Mesendoderm (in vitro differentiated cells): ENCODE data around the gene ANKRD44.
A peak's percentile ranks its signal among the peaks of the same experiment; 100 is the strongest.

ENCODE experiments used
- DNase-seq: peaks from one replicate; pipeline ENCODE4 v3.0.0; 2013
- H2AK5ac ChIP-seq: 2 replicates; pipeline ENCODE4 v1.6.1; 2013; ENCODE audit warnings: low read length, inconsistent platforms
- H2BK120ac ChIP-seq: 2 replicates; pipeline ENCODE4 v1.6.1; 2013; ENCODE audit warnings: low read depth, mild to moderate bottlenecking, low read length, moderate library complexity, mixed read lengths
- H2BK15ac ChIP-seq: replicated peaks from 2 replicates; pipeline ENCODE4 v1.6.1; 2013; ENCODE audit warnings: low read depth, mild to moderate bottlenecking, moderate library complexity
- H2BK5ac ChIP-seq: 2 replicates; pipeline ENCODE4 v1.6.1; 2013; ENCODE audit warnings: low read length, inconsistent platforms
- H3K18ac ChIP-seq: 2 replicates; pipeline ENCODE4 v1.6.1; 2013; ENCODE audit warnings: mild to moderate bottlenecking, low read length, mixed read lengths
- H3K23ac ChIP-seq: one replicate; pipeline ENCODE4 v1.6.1; 2013; ENCODE audit warnings: low read length
- H3K27ac ChIP-seq: 2 replicates; pipeline ENCODE4 v1.5.1; 2013; ENCODE audit warnings: low read depth, mild to moderate bottlenecking, inconsistent platforms, low read length, moderate library complexity
- H3K27me3 ChIP-seq: 2 replicates; pipeline ENCODE4 v1.6.1; 2013; ENCODE audit warnings: low read length, control low read depth, mild to moderate bottlenecking, inconsistent platforms; ENCODE audit not compliant: insufficient read depth, poor library complexity
- H3K36me3 ChIP-seq: 2 replicates; pipeline ENCODE4 v1.6.1; 2013; ENCODE audit warnings: low read length, inconsistent platforms; ENCODE audit not compliant: control insufficient read depth, insufficient read depth
- H3K4ac ChIP-seq: one replicate; pipeline ENCODE4 v1.6.1; 2013; ENCODE audit warnings: low read depth, mild to moderate bottlenecking, low read length, moderate library complexity
- H3K4me1 ChIP-seq: 2 replicates; pipeline ENCODE4 v1.6.1; 2013; ENCODE audit warnings: low read depth, low read length, inconsistent platforms; ENCODE audit not compliant: control insufficient read depth
- H3K4me2 ChIP-seq: 2 replicates; pipeline ENCODE4 v1.6.1; 2013; ENCODE audit warnings: low read length
- H3K4me3 ChIP-seq: 2 replicates; pipeline ENCODE4 v1.5.1; 2013; ENCODE audit warnings: mild to moderate bottlenecking, low read length
- H3K56ac ChIP-seq: one replicate; pipeline ENCODE4 v1.6.1; 2013; ENCODE audit warnings: low read length
- H3K79me1 ChIP-seq: 2 replicates; pipeline ENCODE4 v1.6.1; 2013; ENCODE audit warnings: low read length, inconsistent platforms
- H3K79me2 ChIP-seq: 2 replicates; pipeline ENCODE4 v1.6.1; 2013; ENCODE audit warnings: mild to moderate bottlenecking, low read length; ENCODE audit not compliant: control insufficient read depth, insufficient read depth
- H3K9ac ChIP-seq: 2 replicates; pipeline ENCODE4 v1.6.1; 2013; ENCODE audit warnings: low read length, inconsistent platforms
- H4K5ac ChIP-seq: one replicate; pipeline ENCODE4 v1.6.1; 2013; ENCODE audit warnings: low read length
- H4K8ac ChIP-seq: one replicate; pipeline ENCODE4 v1.6.1; 2013; ENCODE audit warnings: low read depth, mild to moderate bottlenecking, control low read depth, low read length, moderate library complexity
- WGBS: extraction: QIAGEN DNeasy Blood & Tissue Kit; methylation state at CpG from one replicate; pipeline ENCODE4 v1.1.7; 2013; ENCODE audit warnings: low lambda C conversion rate, missing lambda C conversion rate; ENCODE audit not compliant: insufficient coverage; ENCODE audit errors: extremely low coverage; 5-methylcytosine and 5-hydroxymethylcytosine counted together

Gene ANKRD44

GRCh38 chr2:197079832-197080555 is 230.6 kb downstream of the ANKRD44 start:
- Histone ChIP-seq H2BK120ac (no peak overlapping the region), H3K79me2 (no peaks in the 10 kb centered on the region), H3K4me2 (no peak overlapping the region), H3K4me1 (no peaks in the 10 kb centered on the region), H3K4me3 (no peak overlapping the region), H3K36me3 (no peaks in the 10 kb centered on the region), H4K8ac (no peak overlapping the region), H4K5ac (no peak overlapping the region), H2BK15ac (no peak overlapping the region), H3K56ac (no peak overlapping the region), H2BK5ac (no peak overlapping the region), H3K4ac (no peak overlapping the region), H3K79me1 (no peaks in the 10 kb centered on the region), H2AK5ac (no peak overlapping the region), H3K9ac (no peak overlapping the region), H3K18ac (no peak overlapping the region), H3K27ac (no peak overlapping the region), H3K23ac (no peak overlapping the region), H3K27me3 (no peaks in the 10 kb centered on the region)
- DNase-seq: no peak
- no CpG with 5 or more reads among the region's 6 CpGs for WGBS

DNA sequence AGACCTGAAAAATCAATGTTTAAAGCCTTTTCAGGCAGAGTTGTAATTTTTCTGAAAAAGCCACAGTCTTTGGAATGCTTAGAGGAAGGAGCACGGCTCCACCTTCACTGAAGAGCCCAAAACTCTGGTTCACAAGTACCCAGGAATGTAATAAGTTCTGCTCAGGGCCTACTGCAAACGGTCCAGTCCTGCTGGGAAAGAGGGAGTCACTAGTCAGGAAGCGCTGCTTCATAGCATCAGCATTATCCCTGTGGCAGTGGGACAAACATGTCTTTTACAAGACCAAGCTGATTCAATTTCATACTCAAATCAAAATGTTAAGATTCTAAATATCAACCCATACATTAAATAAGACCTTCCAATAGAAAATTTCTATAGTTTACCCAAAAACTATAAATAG is 231.2 kb downstream of the ANKRD44 start:
- WGBS: no CpG with 5 or more reads among the region's 3 CpGs
- no peak overlapping the region for H3K27ac ChIP-seq
- no peak for DNase-seq

DNA sequence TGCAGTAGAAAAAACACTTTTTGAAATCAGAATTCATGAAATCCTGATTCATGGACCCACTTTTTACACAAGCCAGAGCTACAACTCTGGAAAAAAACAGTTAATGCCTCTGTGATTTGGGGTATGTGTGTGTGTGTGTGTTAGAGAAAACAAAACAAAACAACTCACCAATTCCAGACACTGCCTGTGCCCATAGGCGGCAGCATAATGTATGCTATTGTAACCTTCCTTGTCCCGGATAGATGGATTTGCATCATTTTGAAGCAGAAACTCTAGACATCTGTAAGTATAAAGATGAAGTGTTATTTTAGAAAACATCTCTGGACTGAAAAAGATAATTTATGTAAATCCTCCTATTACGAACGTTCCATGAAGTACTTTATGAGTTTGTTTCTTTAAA is 232.0 kb downstream of the ANKRD44 start:
- no peaks in the 10 kb centered on the region for H3K4me1 ChIP-seq
- H2BK120ac ChIP-seq: no peak overlapping the region
- H2BK15ac ChIP-seq: no peak overlapping the region
- no peak overlapping the region for H2BK5ac ChIP-seq
- H3K36me3 ChIP-seq: no peaks in the 10 kb centered on the region
- H3K56ac ChIP-seq: no peak overlapping the region
- no peak for DNase-seq
- H2AK5ac ChIP-seq: no peak overlapping the region
- no peak overlapping the region for H3K4me3 ChIP-seq
- no peak overlapping the region for H4K8ac ChIP-seq
- no peak overlapping the region for H4K5ac ChIP-seq
- no peak overlapping the region for H3K9ac ChIP-seq
- H3K27ac ChIP-seq: no peak overlapping the region
- H3K79me1 ChIP-seq: no peaks in the 10 kb centered on the region
- no peak overlapping the region for H3K4me2 ChIP-seq
- no peak overlapping the region for H3K23ac ChIP-seq
- no peaks in the 10 kb centered on the region for H3K27me3 ChIP-seq
- WGBS: no CpG with 5 or more reads among the region's 4 CpGs
- no peaks in the 10 kb centered on the region for H3K79me2 ChIP-seq
- no peak overlapping the region for H3K4ac ChIP-seq
- H3K18ac ChIP-seq: no peak overlapping the region

More for the DNA sequence above, 231.2 kb downstream of the ANKRD44 start:
- Histone ChIP-seq H3K4me3 (no peak overlapping the region), H3K56ac (no peak overlapping the region), H2BK120ac (no peak overlapping the region), H3K18ac (no peak overlapping the region), H3K36me3 (no peaks in the 10 kb centered on the region), H4K8ac (no peak overlapping the region), H2AK5ac (no peak overlapping the region), H3K4me2 (no peak overlapping the region), H3K79me1 (no peaks in the 10 kb centered on the region), H3K9ac (no peak overlapping the region), H4K5ac (no peak overlapping the region), H3K79me2 (no peaks in the 10 kb centered on the region), H2BK15ac (no peak overlapping the region), H3K4me1 (no peaks in the 10 kb centered on the region), H3K4ac (no peak overlapping the region), H3K23ac (no peak overlapping the region), H3K27me3 (no peaks in the 10 kb centered on the region), H2BK5ac (no peak overlapping the region)

DNA sequence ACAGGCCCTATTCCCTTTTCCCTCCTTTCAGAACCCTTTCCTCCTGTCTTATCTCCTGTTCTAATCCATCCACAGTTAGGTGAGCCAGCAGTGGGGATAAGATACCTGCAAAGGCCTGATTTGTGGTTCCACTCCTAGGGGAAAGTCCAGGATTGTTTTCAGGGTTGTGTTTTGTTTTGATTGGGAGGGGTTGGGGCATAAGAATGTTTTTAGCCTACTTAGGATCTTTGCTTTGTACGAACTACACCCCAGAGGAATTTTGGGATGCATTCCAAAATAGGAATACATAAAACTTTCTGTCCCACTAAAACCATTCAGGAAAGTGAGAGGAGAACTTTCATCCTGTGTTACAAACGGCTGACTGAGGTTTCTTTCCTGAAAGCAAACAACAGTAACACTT is 233.2 kb downstream of the ANKRD44 start:
- H2BK15ac ChIP-seq: no peak overlapping the region
- H4K5ac ChIP-seq: no peak overlapping the region
- H3K79me2 ChIP-seq: no peaks in the 10 kb centered on the region
- no peaks in the 10 kb centered on the region for H3K79me1 ChIP-seq
- H3K27me3 ChIP-seq: no peaks in the 10 kb centered on the region
- no peak overlapping the region for H4K8ac ChIP-seq
- no peak for DNase-seq
- no peak overlapping the region for H3K4ac ChIP-seq
- H3K27ac ChIP-seq: no peak overlapping the region
- no peak overlapping the region for H3K23ac ChIP-seq
- H2AK5ac ChIP-seq: no peak overlapping the region
- no peak overlapping the region for H3K56ac ChIP-seq
- H2BK120ac ChIP-seq: no peak overlapping the region
- no peak overlapping the region for H3K4me3 ChIP-seq
- H2BK5ac ChIP-seq: no peak overlapping the region
- no peak overlapping the region for H3K18ac ChIP-seq
- H3K36me3 ChIP-seq: no peaks in the 10 kb centered on the region
- WGBS: no CpG with 5 or more reads among the region's 2 CpGs
- H3K9ac ChIP-seq: no peak overlapping the region
- H3K4me2 ChIP-seq: no peak overlapping the region
- no peaks in the 10 kb centered on the region for H3K4me1 ChIP-seq

DNA sequence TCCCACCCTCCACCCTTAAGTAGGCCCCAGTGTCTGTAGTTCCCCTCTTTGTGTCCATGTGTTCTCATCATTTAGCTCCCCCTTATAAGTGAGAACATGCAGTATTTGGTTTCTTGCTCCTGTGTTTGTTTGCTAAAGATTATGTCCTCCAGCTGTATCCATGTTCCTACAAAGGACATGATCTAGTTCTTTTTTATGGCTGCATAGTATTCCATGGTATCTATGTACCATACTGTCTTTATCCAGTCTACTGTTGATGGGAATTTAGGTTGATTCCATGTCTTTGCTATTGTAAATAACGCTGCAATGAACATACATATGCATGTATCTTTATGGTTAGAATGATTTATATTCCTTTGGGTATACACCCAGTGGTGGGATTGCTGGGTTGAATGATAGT is 233.9 kb downstream of the ANKRD44 start:
- Histone ChIP-seq H3K4ac (no peak overlapping the region), H3K4me1 (no peaks in the 10 kb centered on the region), H3K36me3 (no peaks in the 10 kb centered on the region), H3K9ac (no peak overlapping the region), H2BK15ac (no peak overlapping the region), H2BK120ac (no peak overlapping the region), H3K56ac (no peak overlapping the region), H3K4me2 (no peak overlapping the region), H3K18ac (no peak overlapping the region), H3K23ac (no peak overlapping the region), H2AK5ac (no peak overlapping the region), H4K8ac (no peak overlapping the region), H4K5ac (no peak overlapping the region), H3K79me2 (no peaks in the 10 kb centered on the region), H3K27me3 (no peaks in the 10 kb centered on the region), H2BK5ac (no peak overlapping the region), H3K27ac (no peak overlapping the region), H3K79me1 (no peaks in the 10 kb centered on the region), H3K4me3 (no peak overlapping the region)
- WGBS: no CpG with 5 or more reads among the region's 1 CpG
- no peak for DNase-seq

DNA sequence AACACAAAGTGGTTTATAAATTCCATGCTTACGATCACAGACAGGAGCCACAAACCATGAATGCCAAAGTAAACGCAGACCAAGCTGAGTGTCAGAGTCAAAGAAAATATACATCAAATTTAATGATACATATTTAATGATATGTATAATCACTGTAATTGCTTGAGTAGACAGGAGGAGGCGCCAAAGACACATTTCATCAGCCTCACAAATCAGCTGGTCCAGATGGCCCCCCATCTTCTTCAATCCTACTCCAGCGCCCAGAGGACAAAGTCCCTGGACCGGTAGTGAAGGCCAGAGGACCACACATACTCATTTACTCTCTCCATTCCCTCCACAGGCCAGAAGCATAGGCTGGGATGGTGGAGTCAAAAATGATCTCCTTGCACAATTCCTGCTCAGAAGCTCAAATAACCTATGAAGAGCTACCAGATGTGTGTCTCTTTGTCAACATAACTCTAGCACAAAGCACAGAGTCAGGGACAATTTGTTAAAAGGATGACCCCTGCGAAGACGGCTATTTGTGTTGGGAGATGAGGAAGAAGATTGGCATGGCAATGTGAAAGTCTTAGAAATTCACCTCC is 234.7 kb downstream of the ANKRD44 start:
- H3K4me3 ChIP-seq: no peak overlapping the region
- H3K27ac ChIP-seq: no peak overlapping the region
- H3K27me3 ChIP-seq: no peaks in the 10 kb centered on the region
- H3K79me2 ChIP-seq: no peaks in the 10 kb centered on the region
- H2AK5ac ChIP-seq: no peak overlapping the region
- no peak overlapping the region for H3K4me2 ChIP-seq
- no peak overlapping the region for H3K56ac ChIP-seq
- no CpG with 5 or more reads among the region's 7 CpGs for WGBS
- no peak overlapping the region for H3K23ac ChIP-seq
- H3K9ac ChIP-seq: no peak overlapping the region
- H2BK120ac ChIP-seq: no peak overlapping the region
- H2BK15ac ChIP-seq: no peak overlapping the region
- H4K5ac ChIP-seq: no peak overlapping the region
- no peaks in the 10 kb centered on the region for H3K79me1 ChIP-seq
- peak; percentile 30 for DNase-seq
- no peaks in the 10 kb centered on the region for H3K36me3 ChIP-seq
- H2BK5ac ChIP-seq: no peak overlapping the region
- H3K4me1 ChIP-seq: no peaks in the 10 kb centered on the region
- no peak overlapping the region for H3K4ac ChIP-seq
- no peak overlapping the region for H4K8ac ChIP-seq
- H3K18ac ChIP-seq: no peak overlapping the region
